ACC112 (cell line): Measurements from ENCODE around the gene NRG3.

Source experiments
- H2AFZ ChIP-seq: fragments of 200-600 bp; sonication (generic); one replicate; pipeline ENCODE4 v1.6.0; 2017; ENCODE audit warnings: antibody characterized with exemption, low read length; ENCODE audit not compliant: unreplicated experiment
- H3K27ac ChIP-seq: fragments of 200-600 bp; sonication (generic); 2 replicates; pipeline ENCODE4 v1.5.1; 2014; ENCODE audit warnings: low read depth, mild to moderate bottlenecking, antibody characterized with exemption, low read length, moderate library complexity
- H3K27me3 ChIP-seq: fragments of 200-600 bp; sonication (generic); 2 replicates; pipeline ENCODE4 v1.6.1; 2014; ENCODE audit warnings: mild to moderate bottlenecking, antibody characterized with exemption, low read length, moderate library complexity, mixed read lengths; ENCODE audit not compliant: insufficient read depth
- H3K36me3 ChIP-seq: fragments of 200-600 bp; sonication (generic); 2 replicates; pipeline ENCODE4 v1.6.1; 2016; ENCODE audit warnings: mild to moderate bottlenecking, antibody characterized with exemption, low read length, moderate library complexity, mixed read lengths; ENCODE audit not compliant: insufficient read depth
- H3K4me1 ChIP-seq: fragments of 200-600 bp; sonication (generic); one replicate; pipeline ENCODE4 v1.6.1; 2016; ENCODE audit warnings: low read length, mixed read lengths; ENCODE audit not compliant: insufficient read depth, unreplicated experiment, control insufficient read depth
- H3K4me3 ChIP-seq: fragments of 200-600 bp; sonication (generic); 2 replicates; pipeline ENCODE4 v1.5.1; 2014; ENCODE audit warnings: mild to moderate bottlenecking, low read depth, low read length
- H3K79me2 ChIP-seq: fragments of 200-600 bp; sonication (generic); one replicate; pipeline ENCODE4 v1.6.0; 2016; ENCODE audit warnings: low read length; ENCODE audit not compliant: control insufficient read depth, unreplicated experiment, insufficient read depth

NRG3 gene

GRCh38 chr10:82817676-82818422, 942.9 kb downstream of the NRG3 start:
- H3K27me3 ChIP-seq = no peaks in the 10 kb centered on the region
- no peak overlapping the region for H2AFZ ChIP-seq
- H3K4me1 ChIP-seq = no peaks in the 10 kb centered on the region
- no peak overlapping the region for H3K27ac ChIP-seq
- H3K36me3 ChIP-seq = no peaks in the 10 kb centered on the region
- no peaks in the 10 kb centered on the region for H3K79me2 ChIP-seq
- no peak overlapping the region for H3K4me3 ChIP-seq

- H3K4me1 ChIP-seq = no peaks in the 10 kb centered on the region
- H3K27me3 ChIP-seq = no peaks in the 10 kb centered on the region
- no peaks in the 10 kb centered on the region for H3K36me3 ChIP-seq
- no peaks in the 10 kb centered on the region for H3K79me2 ChIP-seq
- no peak overlapping the region for H3K4me3 ChIP-seq
- H3K27ac ChIP-seq = no peak overlapping the region
- H2AFZ ChIP-seq = no peak overlapping the region
These were observed 946.0 kb downstream of the NRG3 start for GRCh38 chr10:82821043-82821442.

GRCh38 chr10:82826132-82826531, 951.1 kb downstream of the NRG3 start:
- no peaks in the 10 kb centered on the region for H3K27me3 ChIP-seq
- H3K27ac ChIP-seq = no peak overlapping the region
- H3K4me1 ChIP-seq = no peaks in the 10 kb centered on the region
- H3K4me3 ChIP-seq = no peak overlapping the region
- H2AFZ ChIP-seq = no peak overlapping the region
- no peaks in the 10 kb centered on the region for H3K79me2 ChIP-seq
- H3K36me3 ChIP-seq = no peaks in the 10 kb centered on the region

- Histone ChIP-seq H3K36me3 (no peaks in the 10 kb centered on the region), H2AFZ (no peak overlapping the region), H3K4me1 (no peaks in the 10 kb centered on the region), H3K4me3 (no peak overlapping the region), H3K27me3 (no peaks in the 10 kb centered on the region), H3K27ac (no peak overlapping the region), H3K79me2 (no peaks in the 10 kb centered on the region)
These were observed 952.9 kb downstream of the NRG3 start for GRCh38 chr10:82827901-82828300.

- Histone ChIP-seq H3K4me1 (no peaks in the 10 kb centered on the region), H2AFZ (no peak overlapping the region), H3K27me3 (no peaks in the 10 kb centered on the region), H3K36me3 (no peaks in the 10 kb centered on the region), H3K4me3 (no peak overlapping the region), H3K79me2 (no peaks in the 10 kb centered on the region), H3K27ac (no peak overlapping the region)
These were observed 972.2 kb downstream of the NRG3 start for GRCh38 chr10:82847242-82847641.

- Histone ChIP-seq H3K27ac (no peak overlapping the region), H3K79me2 (no peaks in the 10 kb centered on the region), H3K27me3 (no peaks in the 10 kb centered on the region), H3K4me1 (no peaks in the 10 kb centered on the region), H3K4me3 (no peak overlapping the region), H2AFZ (no peak overlapping the region), H3K36me3 (no peaks in the 10 kb centered on the region)
These were observed 975.2 kb downstream of the NRG3 start for GRCh38 chr10:82850191-82850590.

- H3K4me3 ChIP-seq = no peak overlapping the region
- H3K79me2 ChIP-seq = no peaks in the 10 kb centered on the region
- H2AFZ ChIP-seq = no peak overlapping the region
- H3K36me3 ChIP-seq = no peaks in the 10 kb centered on the region
- no peaks in the 10 kb centered on the region for H3K4me1 ChIP-seq
- H3K27ac ChIP-seq = no peak overlapping the region
- H3K27me3 ChIP-seq = no peaks in the 10 kb centered on the region
These were observed 982.1 kb downstream of the NRG3 start for GRCh38 chr10:82856957-82857613.

GRCh38 chr10:82861889-82862288, 986.9 kb downstream of the NRG3 start:
- H3K4me1 ChIP-seq = no peaks in the 10 kb centered on the region
- H3K27ac ChIP-seq = no peak overlapping the region
- no peaks in the 10 kb centered on the region for H3K79me2 ChIP-seq
- H3K4me3 ChIP-seq = no peak overlapping the region
- no peaks in the 10 kb centered on the region for H3K27me3 ChIP-seq
- no peak overlapping the region for H2AFZ ChIP-seq
- H3K36me3 ChIP-seq = no peaks in the 10 kb centered on the region

GRCh38 chr10:82865366-82865765, 990.4 kb downstream of the NRG3 start:
- no peak overlapping the region for H3K4me3 ChIP-seq
- no peak overlapping the region for H2AFZ ChIP-seq
- no peaks in the 10 kb centered on the region for H3K27me3 ChIP-seq
- no peak overlapping the region for H3K27ac ChIP-seq
- H3K79me2 ChIP-seq = no peaks in the 10 kb centered on the region
- no peaks in the 10 kb centered on the region for H3K36me3 ChIP-seq
- H3K4me1 ChIP-seq = no peaks in the 10 kb centered on the region

- no peaks in the 10 kb centered on the region for H3K36me3 ChIP-seq
- H2AFZ ChIP-seq = no peak overlapping the region
- H3K79me2 ChIP-seq = no peaks in the 10 kb centered on the region
- no peak overlapping the region for H3K4me3 ChIP-seq
- no peaks in the 10 kb centered on the region for H3K27me3 ChIP-seq
- H3K4me1 ChIP-seq = no peaks in the 10 kb centered on the region
- no peak overlapping the region for H3K27ac ChIP-seq
These were observed 991.5 kb downstream of the NRG3 start for GRCh38 chr10:82866424-82867020.

- H3K79me2 ChIP-seq = no peaks in the 10 kb centered on the region
- H2AFZ ChIP-seq = no peak overlapping the region
- H3K36me3 ChIP-seq = no peaks in the 10 kb centered on the region
- H3K4me3 ChIP-seq = no peak overlapping the region
- no peaks in the 10 kb centered on the region for H3K27me3 ChIP-seq
- H3K4me1 ChIP-seq = no peaks in the 10 kb centered on the region
- no peak overlapping the region for H3K27ac ChIP-seq
These were observed 992.1 kb downstream of the NRG3 start for GRCh38 chr10:82867056-82867455.
